ENCODE results near the gene SIK3. TPM values are rescaled to one million over a fixed set of nuclear protein-coding genes. Genes with fewer than 3 reads are reported as not detected.
A peak's percentile ranks its signal among the peaks of the same experiment; 100 is the strongest.

SIK3 gene
- total RNA-seq, 1 experiment from 2014 or later = 34.4 TPM

DNA sequence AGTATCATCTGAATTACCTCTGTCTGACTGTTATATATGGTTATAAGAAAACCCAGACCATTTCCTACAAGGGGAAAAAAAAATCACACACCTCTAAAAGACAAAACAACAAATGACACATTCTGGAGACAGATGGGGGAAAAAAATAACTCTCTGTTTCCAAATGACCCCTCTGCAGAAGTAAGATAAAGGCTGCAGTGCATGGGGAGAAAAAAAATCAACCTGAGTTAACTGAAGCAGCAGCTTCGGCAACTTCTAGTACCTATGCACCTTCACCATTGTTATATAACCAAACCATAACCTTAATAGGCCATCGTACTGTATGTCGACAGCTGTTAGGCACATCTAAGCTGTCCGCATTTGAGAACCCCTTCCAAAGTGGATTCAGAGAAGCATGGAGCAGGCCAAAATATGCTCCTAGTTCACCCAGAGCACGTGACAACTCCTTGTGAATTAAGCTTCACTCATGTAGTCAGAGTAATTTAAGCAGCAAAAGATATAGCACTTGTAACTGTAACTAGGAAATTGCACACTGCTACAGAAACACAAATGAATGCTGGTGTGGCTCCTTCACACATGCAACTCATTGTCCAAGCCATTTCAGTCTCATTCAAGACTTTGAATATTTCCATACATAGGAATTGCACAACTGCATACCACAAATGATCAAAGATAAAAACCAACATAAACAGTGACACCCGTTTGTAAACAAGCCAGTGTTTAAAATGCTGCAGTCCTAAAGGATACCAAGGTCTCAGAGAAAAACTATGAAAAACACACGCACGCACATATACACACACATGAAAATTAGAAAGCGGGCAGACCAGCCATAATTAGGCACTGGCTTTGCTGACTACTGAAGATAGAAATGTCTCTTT lies 2.7 kb downstream of the SIK3 start:
- H3K4me1 Mint-ChIP-seq = peaks cover 40% of the 10 kb centered on the region
- ATAC-seq (no peak), DNase-seq (ENCODE audit: low spot score) (no peak)
- ChIA-PET CTCF (interaction anchor here (0.6 to 1.6 kb wide), 7 partner anchors 43 to 304 kb away, joined by 3 to 8 read pairs (median 3); partner anchors contain the start of gene APOA5), POLR2A (no interaction called here)
- peaks cover 8% of the 10 kb centered on the region for H3K9me3 Mint-ChIP-seq
- peak overlapping the region; percentile 92 for H3K4me3 Mint-ChIP-seq
- TF ChIP-seq ELF4 (CRISPR knock-in tag; IDR thresholded peaks at IDR 0.05; ENCODE audit: low read depth) = no peak
- TF ChIP-seq, protein P1, sequence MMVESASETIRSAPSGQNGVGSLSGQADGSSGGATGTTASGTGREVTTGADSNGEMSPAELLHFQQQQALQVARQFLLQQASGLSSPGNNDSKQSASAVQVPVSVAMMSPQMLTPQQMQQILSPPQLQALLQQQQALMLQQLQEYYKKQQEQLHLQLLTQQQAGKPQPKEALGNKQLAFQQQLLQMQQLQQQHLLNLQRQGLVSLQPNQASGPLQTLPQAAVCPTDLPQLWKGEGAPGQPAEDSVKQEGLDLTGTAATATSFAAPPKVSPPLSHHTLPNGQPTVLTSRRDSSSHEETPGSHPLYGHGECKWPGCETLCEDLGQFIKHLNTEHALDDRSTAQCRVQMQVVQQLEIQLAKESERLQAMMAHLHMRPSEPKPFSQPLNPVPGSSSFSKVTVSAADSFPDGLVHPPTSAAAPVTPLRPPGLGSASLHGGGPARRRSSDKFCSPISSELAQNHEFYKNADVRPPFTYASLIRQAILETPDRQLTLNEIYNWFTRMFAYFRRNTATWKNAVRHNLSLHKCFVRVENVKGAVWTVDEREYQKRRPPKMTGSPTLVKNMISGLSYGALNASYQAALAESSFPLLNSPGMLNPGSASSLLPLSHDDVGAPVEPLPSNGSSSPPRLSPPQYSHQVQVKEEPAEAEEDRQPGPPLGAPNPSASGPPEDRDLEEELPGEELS (CRISPR knock-in tag; IDR thresholded peaks at IDR 0.05) = no peak
- no peak for TF ChIP-seq E2F1 (CRISPR knock-in tag; IDR thresholded peaks at IDR 0.05)
- TF ChIP-seq GABPB1 (CRISPR knock-in tag; IDR thresholded peaks at IDR 0.05) = peak; percentile 44; the same call in 1 of the 2 replicates
- TF ChIP-seq ZNF512 (CRISPR knock-in tag; IDR thresholded peaks at IDR 0.05; ENCODE audit: borderline replicate concordance) = no peak
- H3K36me3 Mint-ChIP-seq = peaks cover 9% of the 10 kb centered on the region
- no peaks in the 10 kb centered on the region for H3K27me3 Mint-ChIP-seq (ENCODE audit: low read depth)
- H3K27ac Mint-ChIP-seq = peak overlapping the region; percentile 64

- ChIA-PET CTCF (interaction anchor here (0.9 to 1.1 kb wide), 3 partner anchors 168 to 303 kb away, joined by 3 read pairs; partner anchors contain the start of gene APOA5), POLR2A (no interaction called here)
- H3K9me3 Mint-ChIP-seq = peaks cover 8% of the 10 kb centered on the region
- TF ChIP-seq ZNF416 (CRISPR knock-in tag; IDR thresholded peaks at IDR 0.05) = no peak
- no peak for TF ChIP-seq PRRX2 (CRISPR knock-in tag; IDR thresholded peaks at IDR 0.05)
- TF ChIP-seq TEAD1 (CRISPR knock-in tag; IDR thresholded peaks at IDR 0.05) = no peak
- no peak for TF ChIP-seq IRF1 (CRISPR knock-in tag; IDR thresholded peaks at IDR 0.05)
- TF ChIP-seq ELF4 (CRISPR knock-in tag; IDR thresholded peaks at IDR 0.05; ENCODE audit: low read depth) = no peak
- TF ChIP-seq EMX1 (CRISPR knock-in tag; IDR thresholded peaks at IDR 0.05) = no peak
- TF ChIP-seq HMGXB4 (CRISPR knock-in tag; IDR thresholded peaks at IDR 0.05) = no peak
- TF ChIP-seq, protein P2, sequence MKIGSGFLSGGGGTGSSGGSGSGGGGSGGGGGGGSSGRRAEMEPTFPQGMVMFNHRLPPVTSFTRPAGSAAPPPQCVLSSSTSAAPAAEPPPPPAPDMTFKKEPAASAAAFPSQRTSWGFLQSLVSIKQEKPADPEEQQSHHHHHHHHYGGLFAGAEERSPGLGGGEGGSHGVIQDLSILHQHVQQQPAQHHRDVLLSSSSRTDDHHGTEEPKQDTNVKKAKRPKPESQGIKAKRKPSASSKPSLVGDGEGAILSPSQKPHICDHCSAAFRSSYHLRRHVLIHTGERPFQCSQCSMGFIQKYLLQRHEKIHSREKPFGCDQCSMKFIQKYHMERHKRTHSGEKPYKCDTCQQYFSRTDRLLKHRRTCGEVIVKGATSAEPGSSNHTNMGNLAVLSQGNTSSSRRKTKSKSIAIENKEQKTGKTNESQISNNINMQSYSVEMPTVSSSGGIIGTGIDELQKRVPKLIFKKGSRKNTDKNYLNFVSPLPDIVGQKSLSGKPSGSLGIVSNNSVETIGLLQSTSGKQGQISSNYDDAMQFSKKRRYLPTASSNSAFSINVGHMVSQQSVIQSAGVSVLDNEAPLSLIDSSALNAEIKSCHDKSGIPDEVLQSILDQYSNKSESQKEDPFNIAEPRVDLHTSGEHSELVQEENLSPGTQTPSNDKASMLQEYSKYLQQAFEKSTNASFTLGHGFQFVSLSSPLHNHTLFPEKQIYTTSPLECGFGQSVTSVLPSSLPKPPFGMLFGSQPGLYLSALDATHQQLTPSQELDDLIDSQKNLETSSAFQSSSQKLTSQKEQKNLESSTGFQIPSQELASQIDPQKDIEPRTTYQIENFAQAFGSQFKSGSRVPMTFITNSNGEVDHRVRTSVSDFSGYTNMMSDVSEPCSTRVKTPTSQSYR (CRISPR knock-in tag; IDR thresholded peaks at IDR 0.05) = no peak
- TF ChIP-seq RORB (CRISPR knock-in tag; IDR thresholded peaks at IDR 0.05) = no peak
- no peak for TF ChIP-seq ZNF263 (CRISPR knock-in tag; IDR thresholded peaks at IDR 0.05; ENCODE audit: low read depth)
- no peak for TF ChIP-seq SOX15 (CRISPR knock-in tag; IDR thresholded peaks at IDR 0.05)
- no peak for TF ChIP-seq MYBL2 (CRISPR knock-in tag; IDR thresholded peaks at IDR 0.05)
- TF ChIP-seq, protein P3, sequence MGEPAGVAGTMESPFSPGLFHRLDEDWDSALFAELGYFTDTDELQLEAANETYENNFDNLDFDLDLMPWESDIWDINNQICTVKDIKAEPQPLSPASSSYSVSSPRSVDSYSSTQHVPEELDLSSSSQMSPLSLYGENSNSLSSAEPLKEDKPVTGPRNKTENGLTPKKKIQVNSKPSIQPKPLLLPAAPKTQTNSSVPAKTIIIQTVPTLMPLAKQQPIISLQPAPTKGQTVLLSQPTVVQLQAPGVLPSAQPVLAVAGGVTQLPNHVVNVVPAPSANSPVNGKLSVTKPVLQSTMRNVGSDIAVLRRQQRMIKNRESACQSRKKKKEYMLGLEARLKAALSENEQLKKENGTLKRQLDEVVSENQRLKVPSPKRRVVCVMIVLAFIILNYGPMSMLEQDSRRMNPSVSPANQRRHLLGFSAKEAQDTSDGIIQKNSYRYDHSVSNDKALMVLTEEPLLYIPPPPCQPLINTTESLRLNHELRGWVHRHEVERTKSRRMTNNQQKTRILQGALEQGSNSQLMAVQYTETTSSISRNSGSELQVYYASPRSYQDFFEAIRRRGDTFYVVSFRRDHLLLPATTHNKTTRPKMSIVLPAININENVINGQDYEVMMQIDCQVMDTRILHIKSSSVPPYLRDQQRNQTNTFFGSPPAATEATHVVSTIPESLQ (CRISPR knock-in tag; IDR thresholded peaks at IDR 0.05) = no peak
- DNase-seq (ENCODE audit: low spot score) (no peak), ATAC-seq (no peak)
- peaks cover 40% of the 10 kb centered on the region for H3K4me1 Mint-ChIP-seq
- H3K36me3 Mint-ChIP-seq = peaks cover 9% of the 10 kb centered on the region
- no peak overlapping the region for H3K27ac Mint-ChIP-seq
- H3K4me3 Mint-ChIP-seq = no peak overlapping the region
- H3K27me3 Mint-ChIP-seq (ENCODE audit: low read depth) = no peaks in the 10 kb centered on the region
Measured at GRCh38 chr11:117094776-117095175, 3.5 kb downstream of the SIK3 start.

Measured in WTC11 (cell line).